Astrocyte of the cerebellum (primary cell): ENCODE measurements around the gene HS1BP3.

Source experiments
- DNase-seq: peaks from one replicate; pipeline ENCODE4 v3.0.0-alpha.2; 2011; ENCODE audit warnings: low read depth
- H3K4me3 ChIP-seq: 2 replicates; pipeline ENCODE4 v1.5.1; 2011; ENCODE audit warnings: mild to moderate bottlenecking, low read depth, low read length, moderate library complexity
- in situ Hi-C: cut with HindIII; loops from 2 replicates; pipeline ENCODE4 v1.10.0; 2017; ENCODE audit warnings: low sequenced_read_pairs
- TF ChIP-seq, protein P1 (sequence below): IDR thresholded peaks from 2 replicates; pipeline ENCODE4 v1.5.1; 2012; ENCODE audit warnings: low read length, low read depth, moderate library complexity, mild to moderate bottlenecking; ENCODE audit errors: missing control alignments

Gene HS1BP3

GRCh38 chr2:20618886-20619521, 31.9 kb downstream of the HS1BP3 start:
- TF ChIP-seq, protein P1, sequence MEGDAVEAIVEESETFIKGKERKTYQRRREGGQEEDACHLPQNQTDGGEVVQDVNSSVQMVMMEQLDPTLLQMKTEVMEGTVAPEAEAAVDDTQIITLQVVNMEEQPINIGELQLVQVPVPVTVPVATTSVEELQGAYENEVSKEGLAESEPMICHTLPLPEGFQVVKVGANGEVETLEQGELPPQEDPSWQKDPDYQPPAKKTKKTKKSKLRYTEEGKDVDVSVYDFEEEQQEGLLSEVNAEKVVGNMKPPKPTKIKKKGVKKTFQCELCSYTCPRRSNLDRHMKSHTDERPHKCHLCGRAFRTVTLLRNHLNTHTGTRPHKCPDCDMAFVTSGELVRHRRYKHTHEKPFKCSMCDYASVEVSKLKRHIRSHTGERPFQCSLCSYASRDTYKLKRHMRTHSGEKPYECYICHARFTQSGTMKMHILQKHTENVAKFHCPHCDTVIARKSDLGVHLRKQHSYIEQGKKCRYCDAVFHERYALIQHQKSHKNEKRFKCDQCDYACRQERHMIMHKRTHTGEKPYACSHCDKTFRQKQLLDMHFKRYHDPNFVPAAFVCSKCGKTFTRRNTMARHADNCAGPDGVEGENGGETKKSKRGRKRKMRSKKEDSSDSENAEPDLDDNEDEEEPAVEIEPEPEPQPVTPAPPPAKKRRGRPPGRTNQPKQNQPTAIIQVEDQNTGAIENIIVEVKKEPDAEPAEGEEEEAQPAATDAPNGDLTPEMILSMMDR, result no peak
- in situ Hi-C loops, result no loop called here

DNA sequence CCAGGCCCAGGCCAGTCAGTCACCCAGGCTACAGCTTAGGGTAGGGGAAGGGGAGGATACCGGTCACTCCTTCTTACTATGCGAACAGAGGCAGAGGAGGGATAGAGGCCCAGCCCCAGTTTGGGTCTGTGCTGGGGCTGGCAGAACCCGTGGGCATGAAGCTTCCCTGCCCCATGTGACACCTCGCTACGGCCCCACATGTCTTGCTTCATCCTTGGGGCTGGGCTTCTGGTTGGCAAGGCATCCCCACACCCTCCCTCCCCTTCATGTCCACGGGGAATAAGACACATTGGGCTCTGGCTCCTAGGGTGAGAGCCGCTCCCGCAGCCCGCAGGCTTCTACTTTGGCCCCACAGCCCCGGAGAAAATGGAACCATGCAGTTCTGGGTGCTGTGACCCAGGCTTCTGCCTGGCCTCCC, 32.4 kb downstream of the HS1BP3 start:
- in situ Hi-C loops, result no loop called here
- no peak for DNase-seq
- TF ChIP-seq, protein P1, result no peak
- no peak overlapping the region for H3K4me3 ChIP-seq

More at GRCh38 chr2:20618886-20619521, 31.9 kb downstream of the HS1BP3 start:
- H3K4me3 ChIP-seq, result no peak overlapping the region
- DNase-seq, result no peak

GRCh38 chr2:20617892-20618467, 32.9 kb downstream of the HS1BP3 start:
- in situ Hi-C loops, result no loop called here
- no peak overlapping the region for H3K4me3 ChIP-seq
- DNase-seq, result peak; percentile 98
- TF ChIP-seq, protein P1, result peak; percentile 61

- DNase-seq, result no peak
- in situ Hi-C loops, result no loop called here
- TF ChIP-seq, protein P1, result no peak
- no peak overlapping the region for H3K4me3 ChIP-seq
Measured at GRCh38 chr2:20617081-20617575, 33.8 kb downstream of the HS1BP3 start.

GRCh38 chr2:20616341-20616871, 34.5 kb downstream of the HS1BP3 start:
- DNase-seq, result no peak
- in situ Hi-C loops, result no loop called here
- H3K4me3 ChIP-seq, result no peak overlapping the region
- TF ChIP-seq, protein P1, result no peak

- in situ Hi-C loops, result no loop called here
Measured at GRCh38 chr2:20615466-20616241, 35.2 kb downstream of the HS1BP3 start.

More at GRCh38 chr2:20615466-20616241, 35.2 kb downstream of the HS1BP3 start:
- no peak for DNase-seq
- no peak overlapping the region for H3K4me3 ChIP-seq
- TF ChIP-seq, protein P1, result no peak
